Measurements from ENCODE around the gene PRSS50.

PRSS50 gene

GRCh38 chr3:46682974-46683373, 34.7 kb downstream of the PRSS50 start:
- no peak for DNase-seq

- no peak for DNase-seq
Observed at GRCh38 chr3:46681856-46682540, 35.7 kb downstream of the PRSS50 start.

- DNase-seq = no peak
Observed at GRCh38 chr3:46681387-46681786, 36.3 kb downstream of the PRSS50 start.

GRCh38 chr3:46680298-46680826, 37.3 kb downstream of the PRSS50 start:
- DNase-seq = no peak

- DNase-seq = no peak
Observed at GRCh38 chr3:46679681-46680080, 38.0 kb downstream of the PRSS50 start.

- no peak for DNase-seq
Observed at GRCh38 chr3:46678280-46678679, 39.4 kb downstream of the PRSS50 start.

- no peak for DNase-seq
Observed at GRCh38 chr3:46677411-46677726, 40.3 kb downstream of the PRSS50 start.

- no peak for DNase-seq
Observed at GRCh38 chr3:46676601-46677410, 40.9 kb downstream of the PRSS50 start.

GRCh38 chr3:46675843-46676567, 41.7 kb downstream of the PRSS50 start:
- no peak for DNase-seq

GRCh38 chr3:46675426-46675825, 42.2 kb downstream of the PRSS50 start:
- DNase-seq = no peak

- DNase-seq = no peak
Observed at GRCh38 chr3:46674031-46674845, 43.4 kb downstream of the PRSS50 start.

- no peak for DNase-seq
Observed at GRCh38 chr3:46673151-46674030, 44.3 kb downstream of the PRSS50 start.

- no peak for DNase-seq
Observed at GRCh38 chr3:46672349-46672695, 45.3 kb downstream of the PRSS50 start.

GRCh38 chr3:46671541-46672348, 45.9 kb downstream of the PRSS50 start:
- DNase-seq = no peak

- no peak for DNase-seq
Observed at GRCh38 chr3:46670891-46671427, 46.7 kb downstream of the PRSS50 start.

- DNase-seq = no peak
Observed at GRCh38 chr3:46670000-46670890, 47.4 kb downstream of the PRSS50 start.

- DNase-seq = no peak
Observed at GRCh38 chr3:46669191-46669999, 48.3 kb downstream of the PRSS50 start.

- no peak for DNase-seq
Observed at GRCh38 chr3:46668591-46668990, 49.1 kb downstream of the PRSS50 start.

GRCh38 chr3:46668116-46668515, 49.6 kb downstream of the PRSS50 start:
- no peak for DNase-seq
